ENCODE data around the gene GHITM.

- no peak for TF ChIP-seq CTCF (IDR thresholded peaks at IDR 0.05 in 8 of 11, conservative IDR thresholded peaks at IDR 0.05 in 3 of 11)
- TF ChIP-seq POLR2A (IDR thresholded peaks at IDR 0.05) = no peak
Observed at GRCh38 chr10:84188815-84189214, 49.5 kb downstream of the GHITM start.

All from spleen (tissue), 7 donors.